ENCODE results near the gene DNM2.

DNM2 gene

GRCh38 chr19:10826231-10826630, 108.4 kb downstream of the DNM2 start:
- peak in 1 of 2 experiments; percentile 54 for DNase-seq (ENCODE audit: low read depth in 1 of 2, low spot score in 1 of 2)
- TF ChIP-seq SPI1 (IDR thresholded peaks at IDR 0.05; ENCODE audit: borderline replicate concordance, low read depth) (no peak), GABPA (IDR thresholded peaks at IDR 0.05; ENCODE audit: low read depth) (no peak), CTCF (IDR thresholded peaks at IDR 0.05; ENCODE audit: insufficient read depth, low read length) (no peak), REST (IDR thresholded peaks at IDR 0.05; ENCODE audit: insufficient replicate concordance, low read depth) (no peak), POLR2AphosphoS5 (IDR thresholded peaks at IDR 0.05; ENCODE audit: low read depth) (no peak)
- 0 out of 2 replicates have a peak overlapping the region, but pooled peaks have one; percentile 25 for H3K27ac ChIP-seq (replicated peaks)
- no peaks in the 10 kb centered on the region for H3K27me3 ChIP-seq (ENCODE audit: insufficient read depth, poor library complexity, severe bottlenecking)
- H3K4me3 ChIP-seq (replicated peaks; ENCODE audit: insufficient read depth, low read length), result no peak overlapping the region

GRCh38 chr19:10826846-10827245, 109.0 kb downstream of the DNM2 start:
- DNase-seq (ENCODE audit: low read depth in 1 of 2, low spot score in 1 of 2), result no peak
- no peak for TF ChIP-seq REST (IDR thresholded peaks at IDR 0.05; ENCODE audit: insufficient replicate concordance, low read depth)
- no peak for TF ChIP-seq CTCF (IDR thresholded peaks at IDR 0.05; ENCODE audit: insufficient read depth, low read length)
- no peak for TF ChIP-seq POLR2AphosphoS5 (IDR thresholded peaks at IDR 0.05; ENCODE audit: low read depth)
- no peak for TF ChIP-seq GABPA (IDR thresholded peaks at IDR 0.05; ENCODE audit: low read depth)
- TF ChIP-seq SPI1 (IDR thresholded peaks at IDR 0.05; ENCODE audit: borderline replicate concordance, low read depth), result no peak
- no peak overlapping the region for H3K27ac ChIP-seq (replicated peaks)

GRCh38 chr19:10828981-10829821, 111.3 kb downstream of the DNM2 start:
- Histone ChIP-seq H3K27me3 (ENCODE audit: insufficient read depth, poor library complexity, severe bottlenecking) (no peaks in the 10 kb centered on the region), H3K4me3 (replicated peaks; ENCODE audit: insufficient read depth, low read length) (no peak overlapping the region), H3K27ac (replicated peaks) (no peak overlapping the region)
- DNase-seq (ENCODE audit: low read depth in 1 of 2, low spot score in 1 of 2), result no peak
- TF ChIP-seq CTCF (IDR thresholded peaks at IDR 0.05; ENCODE audit: insufficient read depth, low read length) (no peak), POLR2AphosphoS5 (IDR thresholded peaks at IDR 0.05; ENCODE audit: low read depth) (no peak), SPI1 (IDR thresholded peaks at IDR 0.05; ENCODE audit: borderline replicate concordance, low read depth) (no peak), GABPA (IDR thresholded peaks at IDR 0.05; ENCODE audit: low read depth) (no peak), REST (IDR thresholded peaks at IDR 0.05; ENCODE audit: insufficient replicate concordance, low read depth) (no peak)

More at GRCh38 chr19:10826846-10827245, 109.0 kb downstream of the DNM2 start:
- Histone ChIP-seq H3K4me3 (replicated peaks; ENCODE audit: insufficient read depth, low read length) (no peak overlapping the region), H3K27me3 (ENCODE audit: insufficient read depth, poor library complexity, severe bottlenecking) (no peaks in the 10 kb centered on the region)
